B cell (primary cell): ENCODE results near the gene TACC3. TPM values are rescaled to one million over a fixed set of nuclear protein-coding genes. Genes with fewer than 3 reads are reported as not detected.

ENCODE experiments used
- ATAC-seq: fragments of 200-7000 bp; cut with Tn5 transposase; one replicate; pipeline ENCODE4 v1.10.0; 2021; ENCODE audit warnings: low read depth, mild to moderate bottlenecking, moderate number of reproducible peaks, moderate library complexity
- CTCF ChIA-PET: fragments of 350-600 bp; sonication (Branson Sonifier 250); formaldehyde crosslinking; loops from one replicate; lab custom pipeline; 2021; ENCODE audit warnings: antibody characterized with exemption, inconsistent platforms; lab: Charles Lee
- POLR2A ChIA-PET: fragments of 350-600 bp; sonication (Branson Sonifier 250); formaldehyde crosslinking; loops from one replicate; lab custom pipeline; 2021; ENCODE audit warnings: antibody characterized with exemption; lab: Charles Lee
- DNase-seq: peaks from one replicate; pipeline ENCODE4 v3.0.0; 2013
- H2AFZ ChIP-seq: 2 replicates; pipeline ENCODE4 v1.6.1; 2012; ENCODE audit warnings: mild to moderate bottlenecking, low read depth, low read length; ENCODE audit not compliant: insufficient read depth, poor library complexity, severe bottlenecking
- H3K27ac ChIP-seq, 2 donors: 1 replicate in 1 of 2; 2 replicates in 1 of 2; pipeline ENCODE4 v1.5.1; 2012 to 2013; ENCODE audit warnings: low read length in 2 of 2, mild to moderate bottlenecking in 2 of 2, moderate library complexity in 1 of 2
- H3K27me3 ChIP-seq, 4 experiments: fragments of 200-600 bp in 1 of 4; sonication (generic) in 1 of 4; replicated peaks in 1 of 4; 1 replicate in 2 of 4; 2 replicates in 2 of 4; pipeline versions ENCODE4 v1.6.1 to v1.7.0; 2013 to 2016; ENCODE audit warnings: low read length in 3 of 4, mild to moderate bottlenecking in 2 of 4, mixed read lengths in 1 of 4, moderate library complexity in 1 of 4; ENCODE audit not compliant: insufficient read depth in 4 of 4, control insufficient read depth in 3 of 4; ENCODE audit errors: control extremely low read depth in 1 of 4
- H3K36me3 ChIP-seq, 2 experiments: replicated peaks in 1 of 2; 1 replicate in 1 of 2; 2 replicates in 1 of 2; pipeline versions ENCODE4 v1.6.1 to v1.7.1; 2013; ENCODE audit warnings: low read length in 1 of 2; ENCODE audit not compliant: insufficient read depth in 2 of 2, control insufficient read depth in 1 of 2; ENCODE audit errors: control extremely low read depth in 1 of 2, extremely low read depth in 1 of 2
- H3K4me1 ChIP-seq, 2 donors: fragments of 200-600 bp in 1 of 2; sonication (generic) in 1 of 2; 1 replicate in 1 of 2; 2 replicates in 1 of 2; pipeline versions ENCODE4 v1.5.1 to v1.6.1; 2013 to 2017; ENCODE audit warnings: low read length in 2 of 2; ENCODE audit not compliant: control insufficient read depth in 2 of 2, insufficient read depth in 2 of 2
- H3K4me2 ChIP-seq: replicated peaks from 2 replicates; pipeline ENCODE3; 2012; ENCODE audit warnings: mild to moderate bottlenecking, low read depth, low read length; ENCODE audit not compliant: poor library complexity, severe bottlenecking
- H3K4me3 ChIP-seq, 5 experiments: fragments of 200-600 bp in 1 of 5; sonication (generic) in 1 of 5; 1 replicate in 3 of 5; 2 replicates in 2 of 5; pipeline versions ENCODE4 v1.5.1 to v1.7.0; 2011 to 2016; ENCODE audit warnings: low read length in 4 of 5, mild to moderate bottlenecking in 4 of 5, low read depth in 2 of 5, control low read depth in 1 of 5, moderate library complexity in 1 of 5; ENCODE audit not compliant: insufficient read depth in 1 of 5; ENCODE audit errors: control extremely low read depth in 1 of 5, extremely low read depth in 1 of 5
- H3K79me2 ChIP-seq: fragments of 200-600 bp; sonication (generic); one replicate; pipeline ENCODE4 v1.6.0; 2016; ENCODE audit warnings: low read length; ENCODE audit not compliant: control insufficient read depth, insufficient read depth
- H3K9ac ChIP-seq: fragments of 200-600 bp; sonication (generic); 2 replicates; pipeline ENCODE4 v1.6.1; 2017; ENCODE audit warnings: mild to moderate bottlenecking, low read length, moderate library complexity
- H3K9me3 ChIP-seq, 3 donors: one replicate each; pipeline versions ENCODE4 v1.6.1 to v1.7.1; 2013; ENCODE audit warnings: low read length in 2 of 3; ENCODE audit not compliant: control insufficient read depth in 2 of 3, insufficient read depth in 1 of 3; ENCODE audit errors: control extremely low read depth in 1 of 3
- H4K20me1 ChIP-seq: 2 replicates; pipeline ENCODE4 v1.6.0; 2012; ENCODE audit warnings: mild to moderate bottlenecking, low read length; ENCODE audit not compliant: insufficient read depth, control insufficient read depth, poor library complexity, severe bottlenecking
- H3K27ac Mint-ChIP-seq: one replicate; pipeline ENCODE4 v1.8.0; 2021; ENCODE audit warnings: mixed read lengths
- H3K27me3 Mint-ChIP-seq: one replicate; pipeline ENCODE4 v1.8.0; 2021; ENCODE audit warnings: mixed read lengths
- H3K4me1 Mint-ChIP-seq: one replicate; pipeline ENCODE4 v1.8.0; 2021; ENCODE audit warnings: mixed read lengths
- H3K4me3 Mint-ChIP-seq: one replicate; pipeline ENCODE4 v1.8.0; 2021; ENCODE audit warnings: mixed read lengths
- H3K9me3 Mint-ChIP-seq: one replicate; pipeline ENCODE4 v1.8.0; 2022; ENCODE audit warnings: mixed read lengths; ENCODE audit not compliant: insufficient read depth
- CTCF ChIP-seq: fragments of 200-600 bp; IDR thresholded peaks from one replicate; pipeline ENCODE4 v1.8.0; 2022; ENCODE audit warnings: antibody characterized with exemption, mild to moderate bottlenecking
- EZH2 ChIP-seq: IDR thresholded peaks from 2 replicates; pipeline ENCODE4 v1.6.1; 2012; ENCODE audit warnings: borderline replicate concordance, low read depth, mild to moderate bottlenecking, moderate library complexity, low read length; ENCODE audit not compliant: insufficient read depth, poor library complexity, severe bottlenecking
- WGBS: methylation state at CpG from one replicate; pipeline ENCODE4 v1.1.5; 2013; ENCODE audit warnings: missing lambda C conversion rate; ENCODE audit not compliant: insufficient coverage; 5-methylcytosine and 5-hydroxymethylcytosine counted together
- intact Hi-C: fragments of 100-400 bp; cut with micrococcal nuclease; formaldehyde crosslinking; loops from one replicate; pipeline ENCODE4 v1.10.0; 2022
- polyA plus RNA-seq: library from polyadenylated mRNA; depleted of rRNA; stranded (reverse); fragments of >200 nt; gene quantifications from 2 replicates; pipeline ENCODE4 v1.2.3, GENCODE V29; 2012
- total RNA-seq, 2 donors: library from RNA; stranded (reverse); fragments of 120-200 nt in 1 of 2; gene quantifications; 1 replicate in 1 of 2; 2 replicates in 1 of 2; pipeline versions ENCODE4 v1.2.3 to v1.2.4, GENCODE V29; 2013 to 2022

Gene TACC3
- total and polyA plus RNA-seq, 2 donors (not counting 1 experiment from before 2014, with no cell fraction given), result 29.5 to 47.9 TPM

GRCh38 chr4:1674682-1675081 lies 46.6 kb upstream of the TACC3 start:
- H3K36me3 ChIP-seq, result no peaks in the 10 kb centered on the region
- 65% methylated on average over 7 of the region's 9 CpGs for WGBS
- Mint-ChIP-seq H3K9me3 (no peaks in the 10 kb centered on the region), H3K4me3 (no peak overlapping the region), H3K27me3 (no peaks in the 10 kb centered on the region), H3K4me1 (no peaks in the 10 kb centered on the region), H3K27ac (no peak overlapping the region)
- no peak overlapping the region for H3K9ac ChIP-seq
- peaks cover 5% of the 10 kb centered on the region for H3K79me2 ChIP-seq
- no peak for TF ChIP-seq EZH2
- TF ChIP-seq CTCF, result no peak
- H3K9me3 ChIP-seq, result no peaks in the 10 kb centered on the region
- no peak overlapping the region for H3K4me3 ChIP-seq
- ATAC-seq, result no peak
- H3K4me2 ChIP-seq, result no peak overlapping the region
- no peak overlapping the region for H2AFZ ChIP-seq
- POLR2A ChIA-PET, result interaction anchor here (0.7 kb wide), 1 partner anchor 453 kb away, joined by 3 read pairs; no protein-coding TSS in a partner anchor
- H3K27me3 ChIP-seq, result no peaks in the 10 kb centered on the region
- intact Hi-C loops, result no loop called here
- no peaks in the 10 kb centered on the region for H4K20me1 ChIP-seq
- no peak for DNase-seq
- H3K4me1 ChIP-seq, result no peaks in the 10 kb centered on the region
- H3K27ac ChIP-seq, result no peak overlapping the region
- CTCF ChIA-PET, result interaction anchor here (1.8 kb wide), 1 partner anchor 18 kb away, joined by 6 read pairs; no protein-coding TSS in a partner anchor

GRCh38 chr4:1675136-1675801 lies 46.1 kb upstream of the TACC3 start:
- CTCF ChIA-PET, result interaction anchor here (1.8 kb wide), 1 partner anchor 18 kb away, joined by 6 read pairs; no protein-coding TSS in a partner anchor
- Histone ChIP-seq H3K27me3 (no peaks in the 10 kb centered on the region), H2AFZ (no peak overlapping the region), H3K36me3 (no peaks in the 10 kb centered on the region), H3K4me3 (no peak overlapping the region), H3K9me3 (no peaks in the 10 kb centered on the region), H3K9ac (no peak overlapping the region), H3K4me2 (no peak overlapping the region), H3K79me2 (peaks cover 5% of the 10 kb centered on the region), H4K20me1 (no peaks in the 10 kb centered on the region), H3K27ac (no peak overlapping the region), H3K4me1 (no peaks in the 10 kb centered on the region)
- TF ChIP-seq EZH2, result no peak
- TF ChIP-seq CTCF, result no peak
- POLR2A ChIA-PET, result interaction anchor here (0.7 kb wide), 1 partner anchor 187 kb away, joined by 3 read pairs; no protein-coding TSS in a partner anchor
- DNase-seq (no peak), ATAC-seq (no peak)
- Mint-ChIP-seq H3K9me3 (no peaks in the 10 kb centered on the region), H3K27me3 (no peaks in the 10 kb centered on the region), H3K27ac (no peak overlapping the region), H3K4me1 (no peaks in the 10 kb centered on the region), H3K4me3 (no peak overlapping the region)
- WGBS, result 93% methylated on average over 18 of the region's 19 CpGs
- intact Hi-C loops, result no loop called here
